ENCODE measurements around the gene TP53INP2.
"Not testable (repeated sequence)": the region's sequence is repeated elsewhere in the genome, so short reads cannot be mapped to it uniquely, and the experiment has no call there.

Gene TP53INP2

GRCh38 chr20:34722560-34722959 lies 18.4 kb downstream of the TP53INP2 start:
- not testable (repeated sequence) for DNase-seq (ENCODE audit: low read depth)

GRCh38 chr20:34724172-34724571 lies 20.0 kb downstream of the TP53INP2 start:
- DNase-seq (ENCODE audit: low read depth), result no peak

GRCh38 chr20:34729416-34729815 lies 25.3 kb downstream of the TP53INP2 start:
- no peak for DNase-seq (ENCODE audit: low read depth)

GRCh38 chr20:34732523-34732922 lies 28.4 kb downstream of the TP53INP2 start:
- DNase-seq (ENCODE audit: low read depth), result no peak

GRCh38 chr20:34736106-34736735 lies 32.1 kb downstream of the TP53INP2 start:
- DNase-seq (ENCODE audit: low read depth), result no peak

- no peak for DNase-seq (ENCODE audit: low read depth)
Observed at GRCh38 chr20:34743039-34743438, 38.9 kb downstream of the TP53INP2 start.

- no peak for DNase-seq (ENCODE audit: low read depth)
Observed at GRCh38 chr20:34744340-34744739, 40.2 kb downstream of the TP53INP2 start.

- no peak for DNase-seq (ENCODE audit: low read depth)
Observed at GRCh38 chr20:34744847-34745246, 40.7 kb downstream of the TP53INP2 start.

- no peak for DNase-seq (ENCODE audit: low read depth)
Observed at GRCh38 chr20:34746674-34747073, 42.5 kb downstream of the TP53INP2 start.

GRCh38 chr20:34747479-34747878 lies 43.3 kb downstream of the TP53INP2 start:
- no peak for DNase-seq (ENCODE audit: low read depth)

GRCh38 chr20:34748709-34749108 lies 44.6 kb downstream of the TP53INP2 start:
- DNase-seq (ENCODE audit: low read depth), result no peak

GRCh38 chr20:34750484-34750883 lies 46.3 kb downstream of the TP53INP2 start:
- DNase-seq (ENCODE audit: low read depth), result no peak

- DNase-seq (ENCODE audit: low read depth), result no peak
Observed at GRCh38 chr20:34751453-34751852, 47.3 kb downstream of the TP53INP2 start.

- no peak for DNase-seq (ENCODE audit: low read depth)
Observed at GRCh38 chr20:34753706-34754461, 49.7 kb downstream of the TP53INP2 start.

- DNase-seq (ENCODE audit: low read depth), result no peak
Observed at GRCh38 chr20:34754611-34755010, 50.5 kb downstream of the TP53INP2 start.

- DNase-seq (ENCODE audit: low read depth), result no peak
Observed at GRCh38 chr20:34755367-34755766, 51.2 kb downstream of the TP53INP2 start.

GRCh38 chr20:34762031-34762555 lies 57.9 kb downstream of the TP53INP2 start:
- DNase-seq (ENCODE audit: low read depth), result no peak

Data from activated T-helper 9 cell treated with anti-CD3 and anti-CD28 coated beads, Interleukin-2, amount 50 U/mL, for 16 hours (primary cell).